Right forelimb (tissue), 1 donor: Measurements from ENCODE around the gene PARP8.
"Not testable (repeated sequence)": the region's sequence is repeated elsewhere in the genome, so short reads cannot be mapped to it uniquely, and the experiment has no call there.

Experiments used
- DNase-seq: peaks from one replicate; pipeline ENCODE4 v3.0.0-alpha.2; 2018

PARP8 gene

DNA sequence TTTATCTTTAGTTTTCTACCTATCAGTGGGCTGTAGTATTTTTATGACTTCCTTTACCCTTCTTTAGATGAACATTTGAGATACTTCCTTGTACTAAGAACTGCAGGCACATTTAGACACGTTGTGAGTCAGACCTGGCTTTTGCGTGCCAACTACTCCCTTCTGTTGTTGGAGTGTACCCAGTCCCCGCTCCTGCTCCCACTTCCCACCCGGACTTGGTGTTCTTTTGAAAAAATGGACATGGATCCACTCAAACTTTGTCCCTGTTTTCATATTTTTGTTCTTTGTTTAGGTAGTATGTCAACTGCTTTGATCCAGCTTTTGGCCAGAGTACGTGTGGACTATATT, 60.7 kb downstream of the PARP8 start:
- DNase-seq, result no peak

DNA sequence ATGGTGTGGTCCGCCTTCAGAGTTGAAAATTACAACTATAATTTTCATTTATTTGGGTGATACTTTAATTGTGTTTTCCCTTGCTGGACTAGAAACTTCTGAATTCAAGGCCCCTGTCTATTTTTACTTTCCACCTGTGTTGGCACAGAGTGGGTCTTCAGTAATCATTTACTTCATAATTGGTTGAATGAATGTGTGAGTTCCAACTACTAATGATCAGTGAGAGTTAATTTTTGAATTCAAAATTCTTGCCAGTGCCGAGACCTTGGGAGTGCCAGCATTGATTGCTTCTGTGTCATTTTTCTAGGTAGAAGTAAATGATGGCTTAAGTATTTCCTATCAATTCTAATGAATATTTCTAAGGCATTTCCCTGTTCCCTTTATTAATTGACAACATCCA, 61.4 kb downstream of the PARP8 start:
- no peak for DNase-seq

DNA sequence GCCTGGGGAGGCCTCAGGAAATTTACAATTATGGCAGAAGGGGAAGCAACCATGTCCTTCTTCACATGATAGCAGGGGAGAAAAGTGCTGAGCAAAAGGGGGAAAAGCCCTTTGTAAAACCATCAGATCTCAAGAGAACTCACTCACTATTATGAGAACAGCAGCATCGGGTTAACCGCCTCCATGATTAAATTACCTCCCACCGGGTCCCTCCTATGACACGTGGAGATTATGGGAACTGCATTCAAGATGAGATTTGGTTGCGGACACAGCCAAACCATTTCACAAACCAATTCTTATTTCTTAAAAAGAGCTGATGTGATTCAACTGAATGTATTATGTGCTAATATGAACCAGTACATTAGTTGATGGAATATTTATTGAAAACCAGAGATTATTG, 63.9 kb downstream of the PARP8 start:
- no peak for DNase-seq

- DNase-seq, result no peak
These were observed 64.4 kb downstream of the PARP8 start for GRCh38 chr5:50730841-50731240.

DNA sequence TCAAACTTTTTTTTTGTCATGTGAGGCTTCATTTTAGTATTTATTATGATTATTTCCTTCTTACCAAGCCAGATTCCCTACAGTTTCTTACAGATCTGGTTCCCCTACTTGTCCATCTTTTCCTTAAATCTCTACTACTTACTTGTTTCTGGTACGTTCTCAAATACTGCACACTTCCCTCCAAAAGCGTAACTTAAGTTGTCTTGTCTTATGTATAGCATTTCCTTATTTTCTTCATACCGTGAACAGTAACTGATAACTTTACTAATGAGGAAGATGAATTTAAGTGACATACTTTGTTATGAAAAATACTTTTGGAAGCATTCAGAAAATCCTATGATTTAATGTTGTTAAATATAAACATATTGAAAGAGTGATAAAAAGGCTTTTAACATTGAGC, 67.3 kb downstream of the PARP8 start:
- no peak for DNase-seq

GRCh38 chr5:50738864-50739263, 72.4 kb downstream of the PARP8 start:
- DNase-seq, result no peak

GRCh38 chr5:50740832-50741231, 74.4 kb downstream of the PARP8 start:
- DNase-seq, result no peak

- DNase-seq, result no peak
These were observed 78.3 kb downstream of the PARP8 start for GRCh38 chr5:50744776-50745175.

DNA sequence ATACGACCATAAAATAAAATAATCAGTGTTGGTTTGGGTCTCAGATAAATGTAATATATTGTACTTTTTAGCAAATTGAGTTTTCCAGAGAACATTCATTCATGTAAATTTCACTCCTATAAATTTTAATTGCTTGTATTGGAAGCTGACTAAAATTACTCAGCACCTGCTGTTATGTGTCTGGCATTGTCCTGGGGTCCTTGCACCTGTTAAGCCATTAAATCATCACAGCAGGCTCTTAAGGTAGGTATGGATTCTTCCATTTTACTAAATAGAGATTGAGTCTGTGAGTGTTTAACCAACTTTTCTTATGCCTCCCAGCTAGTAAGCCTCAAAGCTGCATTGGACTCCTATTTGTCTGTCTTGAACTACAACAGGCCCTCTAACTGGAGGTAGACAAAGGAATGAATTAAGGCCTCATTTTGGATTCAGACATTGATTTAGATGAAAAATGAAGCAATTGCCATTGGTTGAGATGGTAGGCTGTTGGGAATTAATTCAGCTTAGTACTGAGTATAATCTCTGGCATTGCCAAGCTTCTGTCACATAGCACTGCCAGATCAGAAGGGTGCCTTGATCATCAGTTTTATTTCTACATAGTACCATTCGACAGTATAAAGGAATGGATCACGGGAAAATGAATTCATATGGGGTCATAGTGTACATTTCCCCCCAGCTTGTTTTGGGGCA, 78.9 kb downstream of the PARP8 start:
- no peak for DNase-seq

DNA sequence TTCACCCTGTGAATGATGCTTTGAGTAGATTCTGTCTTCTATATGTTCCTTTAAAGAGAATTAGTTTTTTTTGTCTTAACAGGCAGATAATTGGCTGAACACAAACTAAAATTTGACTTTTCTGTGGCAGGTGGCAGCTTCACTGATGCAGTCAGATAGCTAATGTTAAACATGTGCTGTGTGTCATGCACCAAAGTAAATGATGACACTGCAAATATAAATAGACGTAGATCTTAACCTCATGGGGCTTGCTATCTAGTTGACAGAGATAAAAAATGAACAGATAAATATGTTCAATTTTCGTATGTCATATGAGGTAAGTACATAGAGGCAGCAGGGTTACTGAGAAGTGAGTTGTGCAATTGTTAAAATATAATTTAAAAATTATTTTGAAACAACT, 82.7 kb downstream of the PARP8 start:
- no peak for DNase-seq

- DNase-seq, result no peak
These were observed 83.4 kb downstream of the PARP8 start for GRCh38 chr5:50749873-50750272.

GRCh38 chr5:50751064-50751657, 84.7 kb downstream of the PARP8 start:
- no peak for DNase-seq

GRCh38 chr5:50752800-50753199, 86.4 kb downstream of the PARP8 start:
- DNase-seq, result no peak

DNA sequence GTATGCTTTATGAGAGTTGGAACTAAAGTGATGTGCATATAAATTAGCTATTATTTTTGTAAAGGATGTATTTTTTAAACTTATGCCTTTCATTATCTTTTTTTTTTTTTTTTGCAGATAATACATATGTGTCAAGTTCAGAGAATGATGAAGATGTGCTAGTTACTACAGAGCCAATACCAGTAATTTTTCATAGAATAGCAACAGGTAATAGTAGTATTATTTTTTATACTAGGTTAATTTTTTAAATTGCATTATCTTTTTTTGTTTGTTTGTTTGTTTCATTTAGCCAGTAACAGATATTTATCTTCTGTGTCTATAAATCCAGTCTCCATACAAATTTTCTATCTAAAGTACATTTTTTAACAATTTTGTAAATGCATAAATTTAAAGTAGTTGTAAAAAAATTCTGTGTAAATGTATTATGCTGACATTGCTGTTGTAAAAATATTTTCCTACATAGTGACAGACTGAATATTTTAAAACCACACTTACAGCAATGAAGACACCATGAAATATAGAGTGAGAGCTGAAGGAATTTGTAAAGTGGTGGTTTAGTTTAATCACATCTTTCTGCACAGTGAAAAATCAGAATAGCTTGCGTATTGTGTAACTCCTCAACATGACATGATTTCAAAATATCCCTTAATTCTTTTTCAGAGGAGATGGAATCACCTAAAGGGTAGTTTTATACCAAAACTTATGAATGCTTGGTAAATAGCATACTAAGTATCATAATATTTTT, 93.3 kb downstream of the PARP8 start:
- no peak for DNase-seq

- DNase-seq, result no peak
These were observed 96.9 kb downstream of the PARP8 start for GRCh38 chr5:50763351-50763750.

DNA sequence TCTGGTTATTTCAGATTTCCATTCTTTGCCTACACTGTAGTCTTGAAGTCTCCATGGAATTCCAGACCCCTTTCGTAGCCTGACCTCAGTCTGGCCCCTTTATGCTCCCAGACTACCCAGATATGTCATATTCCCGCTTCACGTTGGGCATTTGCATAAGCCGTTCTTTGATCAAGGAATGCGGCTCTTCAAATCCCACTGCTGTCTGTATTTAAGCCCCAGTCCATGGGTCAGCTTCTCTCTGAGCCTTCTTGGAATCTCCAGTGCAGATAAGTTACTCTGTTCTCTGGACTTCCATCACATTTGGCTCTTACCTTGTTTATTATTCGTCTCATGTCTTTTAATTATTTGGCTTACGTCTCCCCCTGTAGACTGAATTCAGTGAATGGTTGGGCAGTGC, 97.4 kb downstream of the PARP8 start:
- no peak for DNase-seq

GRCh38 chr5:50766042-50766441, 99.6 kb downstream of the PARP8 start:
- no peak for DNase-seq

GRCh38 chr5:50766462-50766861, 100.0 kb downstream of the PARP8 start:
- DNase-seq, result no peak

DNA sequence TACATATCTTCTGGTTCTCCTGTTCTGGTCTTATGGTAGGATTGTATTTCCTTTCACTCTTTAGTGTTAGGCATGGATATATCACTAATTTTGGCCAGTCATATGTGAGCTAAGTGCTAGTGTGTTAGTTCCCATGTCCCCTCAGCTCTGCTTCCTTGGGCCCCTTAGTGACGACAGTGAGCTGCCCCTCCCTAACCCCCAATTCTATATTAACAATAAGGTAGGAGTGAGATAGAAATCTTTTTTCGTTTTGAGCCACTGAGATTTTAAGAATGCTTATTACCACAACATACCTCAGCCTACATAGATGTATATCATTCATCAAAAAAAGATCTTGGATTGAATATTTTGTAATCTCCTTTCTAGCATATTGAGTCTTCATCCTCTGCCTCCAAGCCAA, 100.5 kb downstream of the PARP8 start:
- no peak for DNase-seq

DNA sequence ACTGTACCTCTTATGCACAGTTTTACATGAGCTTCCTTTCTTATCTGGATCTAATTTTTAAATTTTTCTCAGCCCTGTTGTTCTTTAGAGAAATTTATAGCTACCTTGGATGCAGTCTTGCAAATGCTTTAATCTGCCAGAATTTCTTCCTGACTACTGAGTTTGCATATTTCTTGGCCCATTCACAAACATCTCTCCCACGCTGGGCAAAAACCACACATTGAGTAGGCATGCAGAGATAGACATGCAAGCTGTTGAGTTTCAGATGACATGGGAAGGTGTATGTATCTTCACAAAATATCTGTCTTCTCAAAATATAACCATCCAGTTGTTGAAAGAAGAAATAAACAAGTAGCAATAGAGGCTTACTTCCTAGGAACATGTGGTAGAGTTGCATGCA, 101.2 kb downstream of the PARP8 start:
- no peak for DNase-seq

GRCh38 chr5:50768634-50769033, 102.2 kb downstream of the PARP8 start:
- DNase-seq, result no peak

DNA sequence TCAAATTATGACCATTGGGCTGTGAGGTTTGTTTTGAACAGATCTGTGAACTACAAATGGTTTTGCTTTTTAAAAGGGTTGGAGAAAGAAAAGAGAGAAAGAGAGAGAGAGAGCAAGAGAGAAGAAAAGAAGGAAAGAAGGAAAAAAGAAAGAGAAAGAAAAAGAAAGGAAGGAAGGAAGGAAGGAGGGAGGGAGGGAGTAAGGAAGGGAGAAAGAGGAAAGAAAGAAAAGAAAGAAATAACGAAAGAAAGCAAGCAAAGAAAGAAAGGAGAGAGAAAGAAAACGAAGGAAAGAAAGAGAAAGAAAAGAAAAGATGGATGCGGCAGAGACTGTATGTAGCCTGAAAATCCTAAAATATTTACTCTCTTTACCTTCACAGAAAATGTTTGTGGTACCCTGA, 104.0 kb downstream of the PARP8 start:
- no peak for DNase-seq

GRCh38 chr5:50774446-50775175, 108.2 kb downstream of the PARP8 start:
- DNase-seq, result not testable (repeated sequence)

- no peak for DNase-seq
These were observed 119.6 kb downstream of the PARP8 start for GRCh38 chr5:50786073-50786472.
